ENCODE data around the gene ROBO2. TPM values are rescaled to one million over a fixed set of nuclear protein-coding genes. Genes with fewer than 3 reads are reported as not detected.

Gene ROBO2
- total RNA-seq, 4 donors from 2014 or later = 0.30 to 4.3 (median 2.0) TPM

- no peak overlapping the region for H3K4me3 ChIP-seq (ENCODE audit: low read depth, poor library complexity, severe bottlenecking)
- TF ChIP-seq CTCF (IDR thresholded peaks at IDR 0.05) = no peak
- TF ChIP-seq POLR2A (IDR thresholded peaks at IDR 0.05) = no peak
- no peak for DNase-seq (ENCODE audit: low spot score in 2 of 2)
- 65 to 67% methylated on average over 3 of the region's 3 CpGs for WGBS, 2 donors
- intact Hi-C loops (cut with DNase I; ENCODE audit: low total_unique reads) = no loop called here
Measured at GRCh38 chr3:77125966-77126365, 86.1 kb downstream of the ROBO2 start.

- intact Hi-C loops (cut with DNase I; ENCODE audit: low total_unique reads) = no loop called here
- 92 to 93% methylated on average over 12 of the region's 12 CpGs for WGBS, 2 donors
- DNase-seq (ENCODE audit: low spot score in 2 of 2) = no peak
- H3K4me3 ChIP-seq (ENCODE audit: low read depth, poor library complexity, severe bottlenecking) = no peak overlapping the region
- no peak for TF ChIP-seq CTCF (IDR thresholded peaks at IDR 0.05)
- no peak for TF ChIP-seq POLR2A (IDR thresholded peaks at IDR 0.05)
Measured at GRCh38 chr3:77134769-77135168, 94.9 kb downstream of the ROBO2 start.

GRCh38 chr3:77137559-77137958 is 97.7 kb downstream of the ROBO2 start:
- intact Hi-C loops (cut with DNase I; ENCODE audit: low total_unique reads) = no loop called here
- TF ChIP-seq CTCF (IDR thresholded peaks at IDR 0.05) (no peak), POLR2A (IDR thresholded peaks at IDR 0.05) (no peak)
- 53 to 55% methylated on average over 5 of the region's 5 CpGs for WGBS, 2 donors
- no peak overlapping the region for H3K4me3 ChIP-seq (ENCODE audit: low read depth, poor library complexity, severe bottlenecking)
- DNase-seq (ENCODE audit: low spot score in 2 of 2) = no peak

GRCh38 chr3:77139624-77140023 is 99.7 kb downstream of the ROBO2 start:
- DNase-seq (ENCODE audit: low spot score in 2 of 2) = no peak
- intact Hi-C loops (cut with DNase I; ENCODE audit: low total_unique reads) = no loop called here
- no peak for TF ChIP-seq CTCF (IDR thresholded peaks at IDR 0.05)
- no peak for TF ChIP-seq POLR2A (IDR thresholded peaks at IDR 0.05)
- 73 to 75% methylated on average over 3 of the region's 3 CpGs for WGBS, 2 donors
- H3K4me3 ChIP-seq (ENCODE audit: low read depth, poor library complexity, severe bottlenecking) = no peak overlapping the region

- intact Hi-C loops (cut with DNase I; ENCODE audit: low total_unique reads) = no loop called here
- WGBS, 2 donors = 83 to 85% methylated on average over 3 of the region's 3 CpGs
- no peak overlapping the region for H3K4me3 ChIP-seq (ENCODE audit: low read depth, poor library complexity, severe bottlenecking)
- TF ChIP-seq CTCF (IDR thresholded peaks at IDR 0.05) (no peak), POLR2A (IDR thresholded peaks at IDR 0.05) (no peak)
- no peak for DNase-seq (ENCODE audit: low spot score in 2 of 2)
Measured at GRCh38 chr3:77141423-77141822, 101.5 kb downstream of the ROBO2 start.

- no peak overlapping the region for H3K4me3 ChIP-seq (ENCODE audit: low read depth, poor library complexity, severe bottlenecking)
- no peak for DNase-seq (ENCODE audit: low spot score in 2 of 2)
- TF ChIP-seq CTCF (IDR thresholded peaks at IDR 0.05) (no peak), POLR2A (IDR thresholded peaks at IDR 0.05) (no peak)
- WGBS, 2 donors = 89 to 92% methylated on average over 5 to 6 of the region's 6 CpGs
- intact Hi-C loops (cut with DNase I; ENCODE audit: low total_unique reads) = no loop called here
Measured at GRCh38 chr3:77142578-77142977, 102.7 kb downstream of the ROBO2 start.

All from lower leg skin (tissue), 4 donors.